Lung (tissue), 12 donors: Measurements from ENCODE around the gene TMEM202. TPM values are rescaled to one million over a fixed set of nuclear protein-coding genes. Genes with fewer than 3 reads are reported as not detected.
A peak's percentile ranks its signal among the peaks of the same experiment; 100 is the strongest.

Experiments used
- ATAC-seq: fragments of 200-7000 bp; cut with Tn5 transposase; one replicate; pipeline ENCODE4 v1.9.1; 2020; ENCODE audit warnings: moderate number of reproducible peaks; ENCODE audit not compliant: insufficient read depth, low FRiP score
- DNase-seq, 3 donors: peaks; one replicate each; pipeline ENCODE4 v3.0.0-alpha.2; 2013 to 2017
- H3K27ac ChIP-seq, 2 donors: one replicate each; pipeline ENCODE4 v1.5.1; 2013; ENCODE audit warnings: mild to moderate bottlenecking in 2 of 2, moderate library complexity in 2 of 2, control low read depth in 1 of 2, inconsistent platforms in 1 of 2, low read depth in 1 of 2, low read length in 1 of 2
- H3K27me3 ChIP-seq, 3 donors: one replicate each; pipeline ENCODE4 v1.5.1; 2013; ENCODE audit warnings: low read length in 2 of 3; ENCODE audit not compliant: control insufficient read depth in 3 of 3, insufficient read depth in 3 of 3
- H3K36me3 ChIP-seq, 4 donors: one replicate each; pipeline ENCODE4 v1.5.1; 2013; ENCODE audit warnings: low read length in 4 of 4, mild to moderate bottlenecking in 1 of 4, moderate library complexity in 1 of 4; ENCODE audit not compliant: control insufficient read depth in 4 of 4, insufficient read depth in 4 of 4
- H3K4me1 ChIP-seq, 5 donors: one replicate each; pipeline ENCODE4 v1.5.1; 2013; ENCODE audit warnings: low read length in 5 of 5, mild to moderate bottlenecking in 2 of 5, moderate library complexity in 1 of 5; ENCODE audit not compliant: control insufficient read depth in 5 of 5, insufficient read depth in 5 of 5
- H3K4me3 ChIP-seq: one replicate; pipeline ENCODE4 v1.5.1; 2013; ENCODE audit warnings: mild to moderate bottlenecking, control low read depth, moderate library complexity
- H3K9ac ChIP-seq, 2 donors: one replicate each; pipeline ENCODE4 v1.5.1; 2013; ENCODE audit warnings: low read length in 2 of 2, control low read depth in 1 of 2; ENCODE audit not compliant: insufficient read depth in 1 of 2
- H3K9me3 ChIP-seq, 4 donors: one replicate each; pipeline ENCODE4 v1.5.1; 2013; ENCODE audit warnings: low read length in 3 of 4, mild to moderate bottlenecking in 1 of 4, moderate library complexity in 1 of 4; ENCODE audit not compliant: control insufficient read depth in 4 of 4, insufficient read depth in 3 of 4
- WGBS, 2 donors: extraction: QIAGEN DNeasy Blood & Tissue Kit; methylation state at CpG; one replicate each; pipeline ENCODE4 v1.1.7; 2013; 5-methylcytosine and 5-hydroxymethylcytosine counted together
- polyA plus RNA-seq, 2 donors: library from polyadenylated mRNA; stranded (reverse); fragments of 200-250 nt; gene quantifications; one replicate each; pipeline ENCODE4 v1.2.1, GENCODE V29; 2013
- total RNA-seq, 2 donors: library from RNA; depleted of rRNA in 1 of 2; stranded (reverse); fragments of >200 nt in 1 of 2; gene quantifications; one replicate each; pipeline ENCODE4 v1.2.1, GENCODE V29; 2014 to 2021
- TF ChIP-seq, protein P1 (sequence below): IDR thresholded peaks from 2 replicates; pipeline ENCODE4 v1.5.1; 2012; ENCODE audit warnings: mild to moderate bottlenecking; ENCODE audit errors: control extremely low read depth, extremely low read depth
- donor health status: control.
- donor health status: control.
- donor health status: Bipolar disorder and iron deficiency.
- donor health status: healthy.
- donor health status: DM: yes; HTN: yes; CAD: no.

TMEM202 gene
- total and polyA plus RNA-seq, 4 donors = not detected

DNA sequence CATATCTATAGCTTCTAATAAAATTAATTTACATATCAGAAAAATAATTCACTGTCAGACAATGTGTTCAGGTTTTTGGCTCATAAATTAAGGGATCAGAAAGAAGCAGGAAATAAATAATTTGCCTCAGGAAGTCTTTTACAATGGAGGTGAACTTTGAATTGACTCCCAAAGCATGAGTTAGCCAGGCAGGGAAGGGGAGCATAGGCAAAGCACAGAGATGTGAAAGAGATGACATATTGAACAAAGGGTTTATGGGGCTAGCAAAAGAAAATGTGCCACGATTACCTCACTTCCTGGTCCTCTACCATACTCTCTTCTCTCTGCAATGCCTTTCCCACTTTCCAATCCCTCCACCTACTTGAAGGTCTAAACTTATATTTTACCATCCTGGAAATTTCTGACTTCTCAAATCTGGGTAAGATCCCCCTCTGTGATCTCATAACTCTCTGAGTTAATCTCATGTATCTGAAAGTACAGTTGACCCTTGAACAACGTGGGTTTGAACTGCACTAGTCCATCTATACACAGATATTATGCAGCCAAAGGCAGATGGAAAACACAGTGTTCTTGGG is 18.2 kb upstream of the TMEM202 start:
- Histone ChIP-seq H3K4me3 (no peak overlapping the region), H3K36me3 (no peaks in the 10 kb centered on the region), H3K4me1 (peaks cover 0 to 11% (median 0%) of the 10 kb centered on the region in 5 donors), H3K27me3 (peaks cover 0 to 4% (median 0%) of the 10 kb centered on the region in 3 donors), H3K27ac (no peak overlapping the region), H3K9ac (no peak overlapping the region), H3K9me3 (no peaks in the 10 kb centered on the region)
- TF ChIP-seq, protein P1, sequence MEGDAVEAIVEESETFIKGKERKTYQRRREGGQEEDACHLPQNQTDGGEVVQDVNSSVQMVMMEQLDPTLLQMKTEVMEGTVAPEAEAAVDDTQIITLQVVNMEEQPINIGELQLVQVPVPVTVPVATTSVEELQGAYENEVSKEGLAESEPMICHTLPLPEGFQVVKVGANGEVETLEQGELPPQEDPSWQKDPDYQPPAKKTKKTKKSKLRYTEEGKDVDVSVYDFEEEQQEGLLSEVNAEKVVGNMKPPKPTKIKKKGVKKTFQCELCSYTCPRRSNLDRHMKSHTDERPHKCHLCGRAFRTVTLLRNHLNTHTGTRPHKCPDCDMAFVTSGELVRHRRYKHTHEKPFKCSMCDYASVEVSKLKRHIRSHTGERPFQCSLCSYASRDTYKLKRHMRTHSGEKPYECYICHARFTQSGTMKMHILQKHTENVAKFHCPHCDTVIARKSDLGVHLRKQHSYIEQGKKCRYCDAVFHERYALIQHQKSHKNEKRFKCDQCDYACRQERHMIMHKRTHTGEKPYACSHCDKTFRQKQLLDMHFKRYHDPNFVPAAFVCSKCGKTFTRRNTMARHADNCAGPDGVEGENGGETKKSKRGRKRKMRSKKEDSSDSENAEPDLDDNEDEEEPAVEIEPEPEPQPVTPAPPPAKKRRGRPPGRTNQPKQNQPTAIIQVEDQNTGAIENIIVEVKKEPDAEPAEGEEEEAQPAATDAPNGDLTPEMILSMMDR = no peak
- DNase-seq (no peak), ATAC-seq (no peak)
- 36 to 40% methylated on average over 2 of the region's 2 CpGs for WGBS, 2 donors

DNA sequence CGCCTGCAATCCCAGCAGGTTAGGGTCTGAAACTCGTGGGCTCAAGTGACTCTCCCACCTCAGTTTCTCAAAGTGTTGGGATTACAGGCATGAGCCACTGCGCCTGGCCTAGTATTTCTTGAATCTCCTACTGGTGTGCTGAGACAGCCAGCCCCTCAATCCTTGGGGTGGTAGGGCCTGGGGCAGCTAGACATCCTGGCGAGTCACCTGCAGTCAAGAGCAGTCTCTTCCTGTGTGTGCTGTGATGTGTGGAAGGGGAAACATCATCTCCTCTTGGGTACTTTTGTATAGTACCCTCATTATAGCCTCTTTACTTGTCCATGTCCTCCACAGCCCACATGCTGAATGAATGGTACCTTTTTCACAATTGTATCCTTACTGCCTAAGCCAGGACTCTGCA is 17.4 kb upstream of the TMEM202 start:
- H3K4me1 ChIP-seq = peaks cover 0 to 6% (median 0%) of the 10 kb centered on the region in 5 donors
- peaks cover 0 to 9% (median 2%) of the 10 kb centered on the region in 3 donors for H3K27me3 ChIP-seq
- no peak overlapping the region for H3K4me3 ChIP-seq
- H3K9ac ChIP-seq = no peak overlapping the region
- 79 to 86% methylated on average over 4 of the region's 4 CpGs for WGBS, 2 donors
- no peaks in the 10 kb centered on the region for H3K36me3 ChIP-seq
- no peaks in the 10 kb centered on the region for H3K9me3 ChIP-seq
- no peak for ATAC-seq
- TF ChIP-seq, protein P1 = no peak
- no peak for DNase-seq
- H3K27ac ChIP-seq = no peak overlapping the region

DNA sequence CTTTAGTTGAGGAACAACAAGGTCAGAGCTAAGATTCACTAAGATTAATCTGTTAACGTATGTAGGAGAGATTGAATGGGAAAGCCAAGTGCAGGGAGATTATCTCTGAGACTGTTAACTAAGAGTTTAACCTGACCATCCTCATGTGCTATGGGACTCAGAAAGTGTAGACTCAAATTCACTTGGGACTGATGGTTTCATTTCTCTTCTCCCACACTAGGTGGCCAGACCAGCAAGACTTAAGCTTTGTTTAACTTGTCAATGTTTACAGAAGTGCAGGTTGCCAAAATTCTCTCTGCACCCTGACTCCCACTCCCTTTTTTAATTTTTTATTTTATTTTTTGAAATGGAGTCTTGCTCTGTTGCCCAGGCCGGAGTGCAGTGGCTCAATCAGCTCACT is 16.0 kb upstream of the TMEM202 start:
- TF ChIP-seq, protein P1 = peak; percentile 3
- 84 to 87% methylated on average over 2 of the region's 2 CpGs for WGBS, 2 donors
- ATAC-seq = no peak

DNA sequence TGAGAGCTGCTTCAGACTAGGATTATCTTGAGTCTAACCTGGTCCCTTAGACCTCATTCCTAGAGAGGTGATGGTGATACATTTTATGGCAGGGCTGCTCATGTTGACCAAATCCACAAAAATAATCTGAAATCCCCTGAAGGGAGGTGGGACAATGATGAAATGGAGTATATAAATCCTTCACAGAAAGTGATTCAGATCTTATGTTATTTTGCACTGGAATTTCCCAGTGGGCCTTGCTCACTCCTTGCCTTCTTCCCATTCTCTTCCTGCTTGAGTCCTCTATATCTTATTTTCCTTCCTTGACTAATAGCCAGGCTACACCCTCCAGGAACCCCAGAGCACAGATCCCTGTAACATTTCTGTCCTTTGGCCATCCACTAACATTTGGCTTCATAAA is 10.4 kb upstream of the TMEM202 start:
- Histone ChIP-seq H3K4me3 (no peak overlapping the region), H3K27ac (no peak overlapping the region), H3K4me1 (no peaks in the 10 kb centered on the region), H3K36me3 (no peaks in the 10 kb centered on the region), H3K9ac (no peak overlapping the region), H3K27me3 (peaks cover 0 to 5% (median 2%) of the 10 kb centered on the region in 3 donors), H3K9me3 (no peaks in the 10 kb centered on the region)
- DNase-seq = no peak
- TF ChIP-seq, protein P1 = no peak
- ATAC-seq = no peak

More for the DNA sequence above, 16.0 kb upstream of the TMEM202 start:
- no peaks in the 10 kb centered on the region for H3K36me3 ChIP-seq
- H3K4me3 ChIP-seq = no peak overlapping the region
- no peaks in the 10 kb centered on the region for H3K9me3 ChIP-seq
- no peak overlapping the region for H3K9ac ChIP-seq
- no peaks in the 10 kb centered on the region for H3K4me1 ChIP-seq
- DNase-seq = no peak
- H3K27ac ChIP-seq = no peak overlapping the region
- H3K27me3 ChIP-seq = peaks cover 0 to 9% (median 2%) of the 10 kb centered on the region in 3 donors
